Heart right ventricle (tissue), 16 donors: Measurements from ENCODE around the gene FAM227B. TPM values are rescaled to one million over a fixed set of nuclear protein-coding genes. Genes with fewer than 3 reads are reported as not detected.

ENCODE experiments used
- ATAC-seq, 8 donors: fragments of 200-7000 bp; cut with Tn5 transposase; one replicate each; pipeline ENCODE4 v1.9.1; 2020; ENCODE audit warnings: mild to moderate bottlenecking in 8 of 8, moderate library complexity in 8 of 8, moderate number of reproducible peaks in 1 of 8
- DNase-seq, 2 donors: peaks; one replicate each; pipeline ENCODE4 v3.0.0-alpha.2; 2020
- H3K27ac ChIP-seq, 10 donors: fragments of 200-600 bp; sonication (generic) in 2 of 10; one replicate each; pipeline versions ENCODE4 v1.5.0 to v1.8.0; 2020 to 2022; ENCODE audit warnings: mild to moderate bottlenecking in 3 of 10
- H3K27me3 ChIP-seq, 7 donors: fragments of 200-600 bp; one replicate each; pipeline ENCODE4 v1.8.0; 2021 to 2022; ENCODE audit warnings: mild to moderate bottlenecking in 2 of 7
- H3K36me3 ChIP-seq, 9 donors: fragments of 200-600 bp; sonication (generic) in 1 of 9; one replicate each; pipeline versions ENCODE4 v1.5.0 to v1.8.0; 2020 to 2022; ENCODE audit warnings: mild to moderate bottlenecking in 2 of 9
- H3K4me1 ChIP-seq, 9 donors: fragments of 200-600 bp; sonication (generic) in 1 of 9; one replicate each; pipeline versions ENCODE4 v1.5.0 to v1.8.0; 2020 to 2022; ENCODE audit warnings: mild to moderate bottlenecking in 4 of 9
- H3K4me3 ChIP-seq, 10 donors: fragments of 200-600 bp; sonication (generic) in 2 of 10; one replicate each; pipeline versions ENCODE4 v1.5.0 to v1.8.0; 2020 to 2022; ENCODE audit warnings: mild to moderate bottlenecking in 7 of 10, moderate library complexity in 2 of 10
- H3K9me3 ChIP-seq, 11 donors: fragments of 200-600 bp in 10 of 11; sonication (generic) in 2 of 11; one replicate each; pipeline versions ENCODE4 v1.5.0 to v1.8.0; 2013 to 2022; ENCODE audit warnings: mild to moderate bottlenecking in 2 of 11, control low read depth in 1 of 11, moderate library complexity in 1 of 11
- WGBS, 2 donors: extraction: QIAGEN DNeasy Blood & Tissue Kit; methylation state at CpG; one replicate each; pipeline ENCODE4 v1.1.7; 2013; ENCODE audit warnings: inconsistent platforms in 1 of 2; 5-methylcytosine and 5-hydroxymethylcytosine counted together
- intact Hi-C, 10 donors: fragments of 100-400 bp; cut with DNase I; formaldehyde crosslinking; loops; one replicate each; pipeline versions ENCODE4 v1.11.1 to v1.14.2; 2022
- polyA plus RNA-seq, 2 donors: library from polyadenylated mRNA; stranded (reverse); fragments of 200-250 nt; gene quantifications; one replicate each; pipeline ENCODE4 v1.2.3, GENCODE V29; 2013
- total RNA-seq, 10 donors: library from RNA; stranded (reverse); fragmentation: NEBNext Ultra II Directional in 3 of 10; extraction: Animal tissue kit (Norgen Biotek cat#: 25700) in 3 of 10; gene quantifications; one replicate each; pipeline versions ENCODE4 v1.2.1 to v1.2.4, GENCODE V29; 2021 to 2023
- TF ChIP-seq, protein P1 (sequence below), 9 donors: fragments of 200-600 bp; sonication (generic) in 2 of 9; IDR thresholded peaks; one replicate each; pipeline versions ENCODE4 v1.5.0 to v1.8.0; 2021 to 2022; ENCODE audit warnings: antibody characterized with exemption in 9 of 9, mild to moderate bottlenecking in 5 of 9, moderate library complexity in 1 of 9
- donor health status: Arrhythmogenic right ventricular cardiomyopathy.
- donor health status: ischemic (EF 13 %, LVEDD 7.1; RV severe dilation, severe dysfunction).
- donor health status: healthy with polysubstance abuse.
- donor health status: DM: no; HTN: yes; CAD: no.
- donor health status: DM: no; HTN: no; CAD: no.
- donor health status: ischemic (EF 25% LVEDD 6.9; RV normal size, moderate dysfunction).
- donor health status: ischemic (EF 25% LVEDD 5.7; RV mildly dilated, moderate dysfunction).
- donor health status: healthy.
- donor health status: DM: yes; HTN: yes; CAD: no.
- donor health status: Ischemic cardiomyopathy.
- donor health status: ischemic (EF 35%, LVEDD 5.7; RV mildly dilated, moderate dysfunction).
- donor health status: nonischemic (EF 11% LVEDD 7.7; RV severe dilation, severe dysfunction).
- donor health status: DM: yes; HTN: yes; CAD: no.
- donor health status: PGD.
- donor health status: ischemic (EF 29% LVEDD 5.4; RV normal size, mild dysfunction).
- donor health status: nonischemic (EF 23%, LVEDD 6.1; RV moderate dilation, normal function).

FAM227B gene
- total and polyA plus RNA-seq, 12 donors: 5.1 to 22.8 (median 14.4) TPM

DNA sequence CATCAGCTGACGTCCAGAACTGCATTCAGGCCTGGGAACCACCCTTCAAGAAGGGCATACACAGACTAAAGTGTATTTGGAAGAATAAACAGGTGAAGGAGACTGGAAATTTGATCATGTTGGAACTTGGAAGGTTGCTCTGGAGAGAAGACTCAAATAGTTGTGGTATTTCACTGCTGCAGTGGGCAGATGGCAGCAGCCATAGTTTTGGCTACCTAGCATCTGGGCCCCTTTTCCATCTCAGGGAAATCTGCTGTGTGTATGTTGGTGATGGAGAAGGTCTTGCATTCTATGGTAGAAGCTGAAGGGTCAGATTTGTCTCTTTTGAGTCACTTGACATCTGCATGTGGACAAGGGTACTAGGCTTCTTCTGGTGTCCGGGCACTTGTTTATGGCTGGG is 311.9 kb downstream of the FAM227B start:
- Histone ChIP-seq H3K4me1 (peaks cover 0 to 20% (median 0%) of the 10 kb centered on the region in 9 donors), H3K4me3 (no peak overlapping the region), H3K27ac (no peak overlapping the region), H3K27me3 (no peaks in the 10 kb centered on the region), H3K9me3 (no peaks in the 10 kb centered on the region), H3K36me3 (peaks cover 0 to 37% (median 0%) of the 10 kb centered on the region in 9 donors)
- DNase-seq: no peak
- ATAC-seq: no peak
- WGBS, 2 donors: 70 to 83% methylated on average over 2 of the region's 2 CpGs
- intact Hi-C loops: no loop called here
- TF ChIP-seq, protein P1, sequence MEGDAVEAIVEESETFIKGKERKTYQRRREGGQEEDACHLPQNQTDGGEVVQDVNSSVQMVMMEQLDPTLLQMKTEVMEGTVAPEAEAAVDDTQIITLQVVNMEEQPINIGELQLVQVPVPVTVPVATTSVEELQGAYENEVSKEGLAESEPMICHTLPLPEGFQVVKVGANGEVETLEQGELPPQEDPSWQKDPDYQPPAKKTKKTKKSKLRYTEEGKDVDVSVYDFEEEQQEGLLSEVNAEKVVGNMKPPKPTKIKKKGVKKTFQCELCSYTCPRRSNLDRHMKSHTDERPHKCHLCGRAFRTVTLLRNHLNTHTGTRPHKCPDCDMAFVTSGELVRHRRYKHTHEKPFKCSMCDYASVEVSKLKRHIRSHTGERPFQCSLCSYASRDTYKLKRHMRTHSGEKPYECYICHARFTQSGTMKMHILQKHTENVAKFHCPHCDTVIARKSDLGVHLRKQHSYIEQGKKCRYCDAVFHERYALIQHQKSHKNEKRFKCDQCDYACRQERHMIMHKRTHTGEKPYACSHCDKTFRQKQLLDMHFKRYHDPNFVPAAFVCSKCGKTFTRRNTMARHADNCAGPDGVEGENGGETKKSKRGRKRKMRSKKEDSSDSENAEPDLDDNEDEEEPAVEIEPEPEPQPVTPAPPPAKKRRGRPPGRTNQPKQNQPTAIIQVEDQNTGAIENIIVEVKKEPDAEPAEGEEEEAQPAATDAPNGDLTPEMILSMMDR (IDR thresholded peaks at IDR 0.05): no peak

DNA sequence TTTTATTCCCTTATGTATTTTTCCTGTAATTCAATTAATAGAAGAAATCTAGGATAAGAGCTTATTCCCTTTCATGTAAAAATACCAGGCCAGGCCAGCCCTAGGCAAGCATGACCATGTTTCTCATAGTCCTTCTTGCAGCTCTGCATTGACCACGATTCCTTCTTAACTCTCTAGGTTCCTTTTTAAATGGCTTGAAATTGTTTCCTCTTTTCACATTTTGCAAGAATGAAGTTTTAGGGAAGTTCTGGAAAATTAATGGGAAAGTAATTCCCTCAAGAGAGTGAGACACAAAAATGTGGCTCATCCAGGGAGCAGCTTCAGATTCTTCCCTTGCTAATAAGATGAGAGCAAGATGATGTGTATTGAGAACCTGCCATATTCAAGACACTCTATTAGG is 314.1 kb downstream of the FAM227B start:
- Histone ChIP-seq H3K36me3 (peaks cover 0 to 37% (median 0%) of the 10 kb centered on the region in 9 donors), H3K4me3 (no peak overlapping the region), H3K4me1 (peaks cover 0 to 16% (median 0%) of the 10 kb centered on the region in 9 donors), H3K27ac (no peak overlapping the region), H3K27me3 (no peaks in the 10 kb centered on the region), H3K9me3 (no peaks in the 10 kb centered on the region)
- DNase-seq: no peak
- 89 to 90% methylated on average over 1 of the region's 1 CpG for WGBS, 2 donors
- intact Hi-C loops: no loop called here
- no peak for ATAC-seq
- TF ChIP-seq, protein P1 (IDR thresholded peaks at IDR 0.05): no peak

DNA sequence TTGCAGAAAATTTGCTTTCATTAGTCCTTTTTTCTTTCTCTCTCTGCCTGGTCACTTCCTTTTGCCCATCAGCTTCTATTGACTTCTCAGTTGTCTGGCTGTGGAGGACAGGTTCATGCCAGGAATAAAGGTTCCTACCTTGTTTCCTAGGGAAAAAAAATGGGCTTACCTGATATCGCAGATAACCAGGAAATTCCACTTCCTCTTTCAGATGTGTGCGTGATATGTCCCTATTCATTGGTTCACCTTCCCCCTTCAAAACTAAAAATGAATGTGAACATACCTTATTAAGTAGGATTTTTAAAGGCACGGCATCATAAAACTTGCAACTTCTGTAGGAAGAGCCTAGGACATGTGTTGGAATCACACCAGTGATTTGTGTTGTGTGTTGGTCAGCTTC is 317.6 kb downstream of the FAM227B start:
- DNase-seq: no peak
- peaks cover 0 to 7% (median 0%) of the 10 kb centered on the region in 11 donors for H3K9me3 ChIP-seq
- ATAC-seq: no peak
- WGBS, 2 donors: 79 to 87% methylated on average over 3 of the region's 3 CpGs
- H3K36me3 ChIP-seq: peaks cover 0 to 34% (median 6%) of the 10 kb centered on the region in 9 donors
- no peak overlapping the region for H3K4me3 ChIP-seq
- intact Hi-C loops: no loop called here
- H3K4me1 ChIP-seq: peaks cover 0 to 4% (median 0%) of the 10 kb centered on the region in 9 donors
- TF ChIP-seq, protein P1 (IDR thresholded peaks at IDR 0.05): no peak
- no peaks in the 10 kb centered on the region for H3K27me3 ChIP-seq
- no peak overlapping the region for H3K27ac ChIP-seq

DNA sequence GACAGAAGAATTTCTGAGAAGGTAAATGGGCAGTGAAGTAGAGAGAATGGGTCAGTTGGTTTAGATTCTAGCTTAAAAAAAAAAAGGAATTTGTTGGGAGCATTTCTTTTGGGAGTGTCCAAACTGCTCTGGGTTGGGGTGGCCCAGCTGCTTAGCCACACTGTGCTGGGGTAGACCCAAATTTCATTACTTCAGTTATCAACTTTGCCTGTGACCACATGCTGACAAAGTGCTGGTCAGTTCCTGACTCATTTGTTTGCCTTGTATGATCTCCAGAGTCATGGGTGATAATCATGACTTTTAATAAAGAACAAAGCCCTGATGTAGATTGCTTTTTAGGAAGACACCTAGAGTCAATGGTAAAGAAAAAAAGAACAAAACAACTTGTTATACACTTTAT is 319.1 kb downstream of the FAM227B start:
- Histone ChIP-seq H3K27me3 (no peaks in the 10 kb centered on the region), H3K4me1 (peaks cover 0 to 4% (median 0%) of the 10 kb centered on the region in 9 donors), H3K9me3 (peaks cover 0 to 18% (median 0%) of the 10 kb centered on the region in 11 donors), H3K36me3 (peaks cover 0 to 34% (median 6%) of the 10 kb centered on the region in 9 donors), H3K4me3 (no peak overlapping the region), H3K27ac (no peak overlapping the region)
- ATAC-seq: no peak
- intact Hi-C loops: no loop called here
- DNase-seq: no peak
- TF ChIP-seq, protein P1 (IDR thresholded peaks at IDR 0.05): no peak
